GM23248 (cell line): Measurements from ENCODE around the gene NUDCD2.

Source experiments
- EZH2 ChIP-seq: fragments of 200-600 bp; sonication (generic); IDR thresholded peaks from 2 replicates; pipeline ENCODE4 v1.6.1; 2018; ENCODE audit warnings: antibody characterized with exemption, mild to moderate bottlenecking; ENCODE audit not compliant: insufficient read depth, poor library complexity, severe bottlenecking
- EZH2phosphoT487 ChIP-seq: fragments of 200-600 bp; sonication (generic); IDR thresholded peaks from 2 replicates; pipeline ENCODE4 v1.6.1; 2018; ENCODE audit warnings: antibody characterized with exemption, moderate library complexity, mild to moderate bottlenecking, low read depth; ENCODE audit not compliant: insufficient read depth

- TF ChIP-seq EZH2 (no peak), EZH2phosphoT487 (no peak)
These were observed 44.4 kb upstream of the NUDCD2 start for GRCh38 chr5:163504079-163504931.
